HCT116 (cell line): ENCODE results near the gene MYOT. TPM values are rescaled to one million over a fixed set of nuclear protein-coding genes. Genes with fewer than 3 reads are reported as not detected.

Experiments
- ATAC-seq: fragments of 200-7000 bp; cut with Tn5 transposase; 2 replicates; pipeline ENCODE4 v1.9.1; 2020; ENCODE audit warnings: mild to moderate bottlenecking, moderate library complexity
- BruUV-seq: library from RNA; stranded (reverse); fragments of 400-500 nt; replicated peaks from 2 replicates; lab custom pipeline; 2021; lab: Mats Ljungman, UMichigan
- CTCF ChIA-PET: fragments of 300-600 bp; sonication (Branson Sonifier 250); formaldehyde crosslinking; loops from one replicate; lab custom pipeline; 2021; ENCODE audit warnings: antibody characterized with exemption; lab: Charles Lee
- POLR2A ChIA-PET: fragments of 300-600, 350-600 bp; sonication (Branson Sonifier 250); formaldehyde crosslinking; loops from one replicate; lab custom pipeline; 2021; ENCODE audit warnings: antibody characterized with exemption; lab: Charles Lee
- RAD21 ChIA-PET, 2 experiments: fragments of 300-600 bp; sonication (Branson Sonifier 250); formaldehyde crosslinking; loops; one replicate each; lab custom pipeline; 2023; ENCODE audit warnings: low total read pairs in 2 of 2; ENCODE audit not compliant: uncharacterized antibody in 2 of 2, unreplicated experiment in 2 of 2, low non-redundant PET in 1 of 2; lab: Charles Lee
- DNase-seq: peaks from one replicate; pipeline ENCODE4 v3.0.0-alpha.2; 2010; ENCODE audit warnings: low read depth, low spot score
- H2AFZ ChIP-seq: fragments of 200-600 bp; shearing (Covaris generic), sonication (generic); 2 replicates; pipeline ENCODE4 v1.6.1; 2017; ENCODE audit warnings: low read depth, mixed run types, mixed read lengths, antibody characterized with exemption, low read length; ENCODE audit not compliant: poor library complexity, severe bottlenecking
- H3K27ac ChIP-seq: 2 replicates; pipeline ENCODE4 v1.5.1; 2012; ENCODE audit warnings: low read depth, low read length
- H3K27me3 ChIP-seq: fragments of 200-600 bp; sonication (generic); 2 replicates; pipeline ENCODE4 v1.6.1; 2016; ENCODE audit warnings: mixed run types, low read length, mixed read lengths; ENCODE audit not compliant: insufficient read depth
- H3K36me3 ChIP-seq, 2 experiments: fragments of 200-500 bp in 1 of 2; fragments of 200-600 bp in 1 of 2; sonication (Bioruptor generic) in 1 of 2; sonication (generic) in 1 of 2; 2 replicates each; pipeline versions ENCODE4 v1.5.1 to v1.6.1; 2014 to 2016; ENCODE audit warnings: low read length in 2 of 2, inconsistent platforms in 1 of 2, mixed read lengths in 1 of 2, mixed run types in 1 of 2; ENCODE audit not compliant: insufficient read depth in 2 of 2, control insufficient read depth in 1 of 2
- H3K4me1 ChIP-seq, 2 experiments: fragments of 200-600 bp in 1 of 2; sonication (generic) in 1 of 2; 2 replicates each; pipeline versions ENCODE4 v1.5.1 to v1.6.1; 2012 to 2017; ENCODE audit warnings: low read length in 2 of 2, inconsistent platforms in 1 of 2, mild to moderate bottlenecking in 1 of 2, mixed read lengths in 1 of 2, mixed run types in 1 of 2, moderate library complexity in 1 of 2; ENCODE audit not compliant: insufficient read depth in 2 of 2, control insufficient read depth in 1 of 2
- H3K4me2 ChIP-seq: fragments of 200-600 bp; sonication (generic); 2 replicates; pipeline ENCODE4 v1.6.1; 2017; ENCODE audit warnings: mixed run types, low read length, mixed read lengths
- H3K4me3 ChIP-seq, 2 experiments: fragments of 200-600 bp in 1 of 2; sonication (generic) in 1 of 2; replicated peaks in 1 of 2; 2 replicates each; pipeline ENCODE4 v1.5.1; 2011 to 2016; ENCODE audit warnings: low read length in 2 of 2, control low read depth in 1 of 2, low read depth in 1 of 2, mild to moderate bottlenecking in 1 of 2, mixed read lengths in 1 of 2, mixed run types in 1 of 2
- H3K79me2 ChIP-seq: fragments of 200-600 bp; sonication (generic); 2 replicates; pipeline ENCODE4 v1.6.1; 2017; ENCODE audit warnings: mild to moderate bottlenecking, mixed run types, low read length, moderate library complexity, mixed read lengths; ENCODE audit not compliant: insufficient read depth
- H3K9ac ChIP-seq: fragments of 200-600 bp; sonication (generic); 2 replicates; pipeline ENCODE4 v1.6.1; 2016; ENCODE audit warnings: low read length, mixed read lengths
- H3K9me2 ChIP-seq: fragments of 200-600 bp; sonication (generic), shearing (Covaris generic); 2 replicates; pipeline ENCODE4 v1.6.1; 2017; ENCODE audit warnings: mixed run types, mild to moderate bottlenecking, moderate library complexity; ENCODE audit not compliant: insufficient read depth
- H3K9me3 ChIP-seq, 2 experiments: fragments of 200-500 bp in 1 of 2; fragments of 200-600 bp in 1 of 2; sonication (Bioruptor generic) in 1 of 2; sonication (generic) in 1 of 2; 2 replicates each; pipeline ENCODE4 v1.6.1; 2014 to 2017; ENCODE audit warnings: low read length in 2 of 2, mixed read lengths in 2 of 2, inconsistent platforms in 1 of 2, low read depth in 1 of 2, mild to moderate bottlenecking in 1 of 2, mixed run types in 1 of 2, moderate library complexity in 1 of 2; ENCODE audit not compliant: control insufficient read depth in 1 of 2, insufficient read depth in 1 of 2
- H4K20me1 ChIP-seq: fragments of 200-600 bp; sonication (generic), shearing (Covaris generic); 2 replicates; pipeline ENCODE4 v1.6.1; 2017; ENCODE audit warnings: mixed run types, mild to moderate bottlenecking, moderate library complexity; ENCODE audit not compliant: insufficient read depth
- ATF3 ChIP-seq: IDR thresholded peaks from 2 replicates; pipeline ENCODE4 v1.6.1; 2012
- CEBPB ChIP-seq: IDR thresholded peaks from 2 replicates; pipeline ENCODE4 v1.6.1; 2012; ENCODE audit warnings: low read depth
- EZH2 ChIP-seq: fragments of 200-600 bp; sonication (generic); IDR thresholded peaks from 2 replicates; pipeline ENCODE4 v1.6.1; 2017; ENCODE audit warnings: antibody characterized with exemption, mixed run types
- POLR2AphosphoS5 ChIP-seq: IDR thresholded peaks from 2 replicates; pipeline ENCODE4 v1.6.1; 2011; ENCODE audit warnings: mild to moderate bottlenecking, low read depth, low read length, moderate library complexity
- SIN3A ChIP-seq: IDR thresholded peaks from 2 replicates; pipeline ENCODE4 v1.6.1; 2012; ENCODE audit warnings: low read depth
- YY1 ChIP-seq: IDR thresholded peaks from 2 replicates; pipeline ENCODE4 v1.6.1; 2011; ENCODE audit warnings: low read length, low read depth, moderate library complexity, mild to moderate bottlenecking; ENCODE audit not compliant: insufficient replicate concordance; ENCODE audit errors: extremely low read depth
- intact Hi-C: fragments of 100-400 bp; cut with micrococcal nuclease; formaldehyde crosslinking; loops from 2 replicates; pipeline ENCODE4 v1.10.0; 2022
- total RNA-seq: library from RNA; stranded (reverse); gene quantifications from one replicate; pipeline ENCODE4 v1.2.1, GENCODE V29; 2021; ENCODE audit not compliant: unreplicated experiment
- TF ChIP-seq, protein P1 (sequence below): IDR thresholded peaks from 2 replicates; pipeline ENCODE4 v1.6.1; 2012; ENCODE audit warnings: low read depth
- TF ChIP-seq, protein P2 (sequence below): IDR thresholded peaks from 2 replicates; pipeline ENCODE4 v1.6.1; 2011; ENCODE audit warnings: mild to moderate bottlenecking, low read length, moderate library complexity; ENCODE audit not compliant: insufficient replicate concordance; ENCODE audit errors: extremely low read depth

The MYOT gene
- total RNA-seq, 1 experiment from 2014 or later: not detected

GRCh38 chr5:137894586-137894985, 26.9 kb downstream of the MYOT start:
- ChIA-PET POLR2A (no interaction called here), CTCF (no interaction called here), RAD21 (no interaction called here)
- TF ChIP-seq EZH2 (no peak), YY1 (no peak), SIN3A (no peak), ATF3 (no peak), CEBPB (no peak), POLR2AphosphoS5 (no peak)
- TF ChIP-seq, protein P1, sequence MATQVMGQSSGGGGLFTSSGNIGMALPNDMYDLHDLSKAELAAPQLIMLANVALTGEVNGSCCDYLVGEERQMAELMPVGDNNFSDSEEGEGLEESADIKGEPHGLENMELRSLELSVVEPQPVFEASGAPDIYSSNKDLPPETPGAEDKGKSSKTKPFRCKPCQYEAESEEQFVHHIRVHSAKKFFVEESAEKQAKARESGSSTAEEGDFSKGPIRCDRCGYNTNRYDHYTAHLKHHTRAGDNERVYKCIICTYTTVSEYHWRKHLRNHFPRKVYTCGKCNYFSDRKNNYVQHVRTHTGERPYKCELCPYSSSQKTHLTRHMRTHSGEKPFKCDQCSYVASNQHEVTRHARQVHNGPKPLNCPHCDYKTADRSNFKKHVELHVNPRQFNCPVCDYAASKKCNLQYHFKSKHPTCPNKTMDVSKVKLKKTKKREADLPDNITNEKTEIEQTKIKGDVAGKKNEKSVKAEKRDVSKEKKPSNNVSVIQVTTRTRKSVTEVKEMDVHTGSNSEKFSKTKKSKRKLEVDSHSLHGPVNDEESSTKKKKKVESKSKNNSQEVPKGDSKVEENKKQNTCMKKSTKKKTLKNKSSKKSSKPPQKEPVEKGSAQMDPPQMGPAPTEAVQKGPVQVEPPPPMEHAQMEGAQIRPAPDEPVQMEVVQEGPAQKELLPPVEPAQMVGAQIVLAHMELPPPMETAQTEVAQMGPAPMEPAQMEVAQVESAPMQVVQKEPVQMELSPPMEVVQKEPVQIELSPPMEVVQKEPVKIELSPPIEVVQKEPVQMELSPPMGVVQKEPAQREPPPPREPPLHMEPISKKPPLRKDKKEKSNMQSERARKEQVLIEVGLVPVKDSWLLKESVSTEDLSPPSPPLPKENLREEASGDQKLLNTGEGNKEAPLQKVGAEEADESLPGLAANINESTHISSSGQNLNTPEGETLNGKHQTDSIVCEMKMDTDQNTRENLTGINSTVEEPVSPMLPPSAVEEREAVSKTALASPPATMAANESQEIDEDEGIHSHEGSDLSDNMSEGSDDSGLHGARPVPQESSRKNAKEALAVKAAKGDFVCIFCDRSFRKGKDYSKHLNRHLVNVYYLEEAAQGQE: no peak
- TF ChIP-seq, protein P2, sequence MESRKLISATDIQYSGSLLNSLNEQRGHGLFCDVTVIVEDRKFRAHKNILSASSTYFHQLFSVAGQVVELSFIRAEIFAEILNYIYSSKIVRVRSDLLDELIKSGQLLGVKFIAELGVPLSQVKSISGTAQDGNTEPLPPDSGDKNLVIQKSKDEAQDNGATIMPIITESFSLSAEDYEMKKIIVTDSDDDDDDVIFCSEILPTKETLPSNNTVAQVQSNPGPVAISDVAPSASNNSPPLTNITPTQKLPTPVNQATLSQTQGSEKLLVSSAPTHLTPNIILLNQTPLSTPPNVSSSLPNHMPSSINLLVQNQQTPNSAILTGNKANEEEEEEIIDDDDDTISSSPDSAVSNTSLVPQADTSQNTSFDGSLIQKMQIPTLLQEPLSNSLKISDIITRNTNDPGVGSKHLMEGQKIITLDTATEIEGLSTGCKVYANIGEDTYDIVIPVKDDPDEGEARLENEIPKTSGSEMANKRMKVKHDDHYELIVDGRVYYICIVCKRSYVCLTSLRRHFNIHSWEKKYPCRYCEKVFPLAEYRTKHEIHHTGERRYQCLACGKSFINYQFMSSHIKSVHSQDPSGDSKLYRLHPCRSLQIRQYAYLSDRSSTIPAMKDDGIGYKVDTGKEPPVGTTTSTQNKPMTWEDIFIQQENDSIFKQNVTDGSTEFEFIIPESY: no peak
- Histone ChIP-seq H2AFZ (no peak overlapping the region), H3K9me3 (no peaks in the 10 kb centered on the region), H3K4me3 (no peak overlapping the region), H3K79me2 (no peaks in the 10 kb centered on the region), H3K9me2 (no peaks in the 10 kb centered on the region), H3K27ac (no peak overlapping the region), H4K20me1 (no peaks in the 10 kb centered on the region), H3K4me2 (no peak overlapping the region), H3K4me1 (no peaks in the 10 kb centered on the region), H3K27me3 (no peaks in the 10 kb centered on the region), H3K36me3 (no peaks in the 10 kb centered on the region), H3K9ac (no peak overlapping the region)
- no TSS peak for BruUV-seq
- DNase-seq (no peak), ATAC-seq (no peak)
- intact Hi-C loops: no loop called here
